CD4-positive, CD25-positive, alpha-beta regulatory T cell (primary cell): ENCODE results near the gene FHAD1. TPM values are rescaled to one million over a fixed set of nuclear protein-coding genes. Genes with fewer than 3 reads are reported as not detected.
A peak's percentile ranks its signal among the peaks of the same experiment; 100 is the strongest.

Experiments used
- ATAC-seq, 2 donors: fragments of 150-1000 bp; cut with Tn5 transposase; one replicate each; pipeline ENCODE4 v1.10.0; 2021; ENCODE audit warnings: low read depth in 2 of 2, moderate number of reproducible peaks in 2 of 2, moderate library complexity in 1 of 2
- DNase-seq, 3 donors: peaks; one replicate each; pipeline versions ENCODE4 v3.0.0 to v3.0.0-alpha.2; 2012 to 2022; ENCODE audit warnings: mixed read lengths in 1 of 3
- H3K27ac ChIP-seq: one replicate; pipeline ENCODE4 v1.7.0; 2013; ENCODE audit warnings: mild to moderate bottlenecking, low read length; ENCODE audit not compliant: insufficient read depth, poor library complexity, severe bottlenecking
- H3K27me3 ChIP-seq: one replicate; pipeline ENCODE4 v1.7.0; 2013; ENCODE audit warnings: low read length; ENCODE audit not compliant: control insufficient read depth, insufficient read depth
- H3K36me3 ChIP-seq: one replicate; pipeline ENCODE4 v1.7.0; 2013; ENCODE audit warnings: mild to moderate bottlenecking, low read length, moderate library complexity; ENCODE audit not compliant: control insufficient read depth, insufficient read depth
- H3K4me1 ChIP-seq: 2 replicates; pipeline ENCODE4 v1.7.0; 2013; ENCODE audit warnings: mild to moderate bottlenecking, low read length; ENCODE audit not compliant: insufficient read depth, control insufficient read depth, poor library complexity, severe bottlenecking
- H3K4me3 ChIP-seq: one replicate; pipeline ENCODE4 v1.7.0; 2013; ENCODE audit warnings: low read depth, mild to moderate bottlenecking, low read length, moderate library complexity
- H3K9me3 ChIP-seq, 2 experiments: 1 replicate in 1 of 2; 2 replicates in 1 of 2; pipeline ENCODE4 v1.7.0; 2013; ENCODE audit warnings: low read length in 2 of 2, mild to moderate bottlenecking in 1 of 2, moderate library complexity in 1 of 2; ENCODE audit not compliant: control insufficient read depth in 2 of 2
- H3K27ac Mint-ChIP-seq, 3 donors: one replicate each; pipeline ENCODE4 v1.8.0; 2020 to 2022; ENCODE audit warnings: mild to moderate bottlenecking in 3 of 3, mixed read lengths in 3 of 3, moderate library complexity in 2 of 3
- H3K27me3 Mint-ChIP-seq: one replicate; pipeline ENCODE4 v1.8.0; 2022; ENCODE audit warnings: mild to moderate bottlenecking, mixed read lengths
- H3K36me3 Mint-ChIP-seq: one replicate; pipeline ENCODE4 v1.8.0; 2020; ENCODE audit warnings: mixed read lengths
- H3K4me1 Mint-ChIP-seq, 4 donors: one replicate each; pipeline ENCODE4 v1.8.0; 2020 to 2022; ENCODE audit warnings: mixed read lengths in 4 of 4, mild to moderate bottlenecking in 1 of 4
- H3K4me3 Mint-ChIP-seq, 4 donors: one replicate each; pipeline ENCODE4 v1.8.0; 2020 to 2022; ENCODE audit warnings: mild to moderate bottlenecking in 4 of 4, mixed read lengths in 4 of 4, moderate library complexity in 3 of 4
- H3K9me3 Mint-ChIP-seq, 7 donors: one replicate each; pipeline ENCODE4 v1.8.0; 2020 to 2022; ENCODE audit warnings: mixed read lengths in 7 of 7, mild to moderate bottlenecking in 3 of 7, moderate library complexity in 2 of 7
- polyA plus RNA-seq, 4 donors: library from polyadenylated mRNA; unstranded; fragments of 300-500 nt; fragmentation: Illumina TruSeq; gene quantifications; one replicate each; pipeline ENCODE4 v1.2.3, GENCODE V29; 2021
- total RNA-seq: library from RNA; stranded (reverse); gene quantifications from one replicate; pipeline ENCODE4 v1.2.3, GENCODE V29; 2022

FHAD1 gene
- total and polyA plus RNA-seq, 5 donors from 2014 or later = not detected

GRCh38 chr1:15394258-15394690, 147.3 kb downstream of the FHAD1 start:
- no peaks in the 10 kb centered on the region for H3K4me1 ChIP-seq
- no peak overlapping the region for H3K27ac ChIP-seq
- H3K4me1 Mint-ChIP-seq = no peaks in the 10 kb centered on the region
- no peaks in the 10 kb centered on the region for H3K27me3 ChIP-seq
- DNase-seq = no peak
- H3K36me3 ChIP-seq = no peaks in the 10 kb centered on the region
- H3K4me3 ChIP-seq = no peak overlapping the region
- peak overlapping the region in 1 of 4 donors; percentile 32 for H3K4me3 Mint-ChIP-seq
- H3K9me3 Mint-ChIP-seq = peaks cover 0 to 1% (median under 1%) of the 10 kb centered on the region in 7 donors
- H3K36me3 Mint-ChIP-seq = no peaks in the 10 kb centered on the region
- peaks cover 0 to 1% of the 10 kb centered on the region in 2 experiments for H3K9me3 ChIP-seq
- peaks cover 8% of the 10 kb centered on the region for H3K27me3 Mint-ChIP-seq
- no peak overlapping the region for H3K27ac Mint-ChIP-seq
- ATAC-seq = no peak

- H3K4me3 Mint-ChIP-seq = no peak overlapping the region
- DNase-seq (no peak), ATAC-seq (no peak)
- H3K9me3 Mint-ChIP-seq = peaks cover 0 to 9% (median 1%) of the 10 kb centered on the region in 7 donors
- H3K27ac ChIP-seq = no peak overlapping the region
- no peak overlapping the region for H3K4me3 ChIP-seq
- H3K27me3 ChIP-seq = no peaks in the 10 kb centered on the region
- H3K36me3 ChIP-seq = no peaks in the 10 kb centered on the region
- H3K9me3 ChIP-seq = peaks cover 2 to 9% of the 10 kb centered on the region in 2 experiments
- H3K36me3 Mint-ChIP-seq = no peaks in the 10 kb centered on the region
- H3K27me3 Mint-ChIP-seq = peaks cover 5% of the 10 kb centered on the region
- no peak overlapping the region for H3K27ac Mint-ChIP-seq
- no peaks in the 10 kb centered on the region for H3K4me1 ChIP-seq
- no peaks in the 10 kb centered on the region for H3K4me1 Mint-ChIP-seq
Observed at GRCh38 chr1:15397236-15397635, 150.2 kb downstream of the FHAD1 start.

DNA sequence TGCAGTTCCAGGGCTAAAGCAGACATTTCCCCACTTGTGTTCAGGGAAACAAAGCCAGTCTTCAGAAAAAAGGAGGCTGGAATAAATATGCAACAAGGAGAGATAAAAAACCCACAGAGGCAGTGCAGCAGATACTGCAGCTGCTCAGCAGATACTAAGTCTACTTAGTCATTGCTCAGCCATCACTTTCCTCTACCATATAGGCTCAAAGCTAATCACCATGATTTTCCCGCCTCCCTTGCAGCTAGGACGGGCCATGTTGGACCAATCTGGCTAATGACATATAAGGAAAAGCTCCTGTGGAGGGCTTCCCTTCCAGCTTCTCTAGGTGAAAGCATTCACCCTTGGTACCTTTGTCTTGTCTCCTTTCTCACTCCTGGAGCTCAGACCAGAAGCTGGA, 152.7 kb downstream of the FHAD1 start:
- Histone ChIP-seq H3K4me1 (no peaks in the 10 kb centered on the region), H3K27me3 (no peaks in the 10 kb centered on the region), H3K27ac (no peak overlapping the region), H3K9me3 (peaks cover 2 to 9% of the 10 kb centered on the region in 2 experiments), H3K36me3 (no peaks in the 10 kb centered on the region), H3K4me3 (no peak overlapping the region)
- peaks cover 0 to 9% (median 1%) of the 10 kb centered on the region in 7 donors for H3K9me3 Mint-ChIP-seq
- H3K27ac Mint-ChIP-seq = no peak overlapping the region
- H3K36me3 Mint-ChIP-seq = no peaks in the 10 kb centered on the region
- H3K4me1 Mint-ChIP-seq = no peaks in the 10 kb centered on the region
- DNase-seq (no peak), ATAC-seq (no peak)
- H3K27me3 Mint-ChIP-seq = peaks cover 5% of the 10 kb centered on the region
- no peak overlapping the region for H3K4me3 Mint-ChIP-seq

GRCh38 chr1:15400627-15401026, 153.6 kb downstream of the FHAD1 start:
- peaks cover 2 to 9% of the 10 kb centered on the region in 2 experiments for H3K9me3 ChIP-seq
- Mint-ChIP-seq H3K4me3 (no peak overlapping the region), H3K27ac (no peak overlapping the region), H3K36me3 (no peaks in the 10 kb centered on the region), H3K9me3 (peaks cover 0 to 9% (median 1%) of the 10 kb centered on the region in 7 donors), H3K4me1 (no peaks in the 10 kb centered on the region), H3K27me3 (peaks cover 5% of the 10 kb centered on the region)
- no peak overlapping the region for H3K4me3 ChIP-seq
- H3K36me3 ChIP-seq = no peaks in the 10 kb centered on the region
- no peaks in the 10 kb centered on the region for H3K4me1 ChIP-seq
- H3K27ac ChIP-seq = no peak overlapping the region
- DNase-seq (no peak), ATAC-seq (no peak)
- no peaks in the 10 kb centered on the region for H3K27me3 ChIP-seq

- H3K4me1 ChIP-seq = no peaks in the 10 kb centered on the region
- Mint-ChIP-seq H3K9me3 (peaks cover 0 to 9% (median 1%) of the 10 kb centered on the region in 7 donors), H3K27me3 (peaks cover 10% of the 10 kb centered on the region), H3K36me3 (no peaks in the 10 kb centered on the region), H3K27ac (no peak overlapping the region), H3K4me1 (no peaks in the 10 kb centered on the region), H3K4me3 (no peak overlapping the region)
- no peaks in the 10 kb centered on the region for H3K36me3 ChIP-seq
- DNase-seq = no peak
- H3K4me3 ChIP-seq = no peak overlapping the region
- H3K27ac ChIP-seq = no peak overlapping the region
- no peaks in the 10 kb centered on the region for H3K27me3 ChIP-seq
- peaks cover 2 to 9% of the 10 kb centered on the region in 2 experiments for H3K9me3 ChIP-seq
- ATAC-seq = no peak
Observed at GRCh38 chr1:15401391-15402055, 154.5 kb downstream of the FHAD1 start.

- H3K27ac ChIP-seq = no peak overlapping the region
- peaks cover 0 to 9% (median 1%) of the 10 kb centered on the region in 7 donors for H3K9me3 Mint-ChIP-seq
- H3K36me3 ChIP-seq = no peaks in the 10 kb centered on the region
- H3K4me1 Mint-ChIP-seq = no peaks in the 10 kb centered on the region
- peak overlapping the region in 1 of 3 donors; percentile 78 for H3K27ac Mint-ChIP-seq
- H3K36me3 Mint-ChIP-seq = no peaks in the 10 kb centered on the region
- peaks cover 2 to 9% of the 10 kb centered on the region in 2 experiments for H3K9me3 ChIP-seq
- H3K4me3 ChIP-seq = no peak overlapping the region
- peaks cover 15% of the 10 kb centered on the region for H3K27me3 Mint-ChIP-seq
- DNase-seq (no peak), ATAC-seq (no peak)
- no peaks in the 10 kb centered on the region for H3K4me1 ChIP-seq
- H3K27me3 ChIP-seq = no peaks in the 10 kb centered on the region
- no peak overlapping the region for H3K4me3 Mint-ChIP-seq
Observed at GRCh38 chr1:15402809-15403450, 155.9 kb downstream of the FHAD1 start.

- H3K27me3 Mint-ChIP-seq = peaks cover 20% of the 10 kb centered on the region
- H3K27ac Mint-ChIP-seq = no peak overlapping the region
- peaks cover 0 to 9% (median 0%) of the 10 kb centered on the region in 7 donors for H3K9me3 Mint-ChIP-seq
- Histone ChIP-seq H3K27me3 (no peaks in the 10 kb centered on the region), H3K27ac (no peak overlapping the region), H3K4me3 (no peak overlapping the region), H3K36me3 (no peaks in the 10 kb centered on the region), H3K4me1 (peaks cover 2% of the 10 kb centered on the region), H3K9me3 (peaks cover 2 to 9% of the 10 kb centered on the region in 2 experiments)
- ATAC-seq (no peak), DNase-seq (no peak)
- H3K36me3 Mint-ChIP-seq = no peaks in the 10 kb centered on the region
- peaks cover 0 to 3% (median 1%) of the 10 kb centered on the region in 4 donors for H3K4me1 Mint-ChIP-seq
- H3K4me3 Mint-ChIP-seq = no peak overlapping the region
Observed at GRCh38 chr1:15403962-15404580, 157.0 kb downstream of the FHAD1 start.
